Inferior parietal cortex (tissue), 1 donor: Measurements from ENCODE around the gene ENO3.
"Not testable (repeated sequence)": the region's sequence is repeated elsewhere in the genome, so short reads cannot be mapped to it uniquely, and the experiment has no call there.

Source experiments
- DNase-seq: peaks from one replicate; pipeline ENCODE4 v3.0.0-alpha.2; 2016; ENCODE audit errors: extremely low spot score

ENO3 gene

GRCh38 chr17:4950746-4951204 lies at the start of gene ENO3:
Gene ENO3 (plus strand): TSS chr17:4951119. CDS start chr17:4951830, 711 bp downstream.
- DNase-seq: no peak

DNA sequence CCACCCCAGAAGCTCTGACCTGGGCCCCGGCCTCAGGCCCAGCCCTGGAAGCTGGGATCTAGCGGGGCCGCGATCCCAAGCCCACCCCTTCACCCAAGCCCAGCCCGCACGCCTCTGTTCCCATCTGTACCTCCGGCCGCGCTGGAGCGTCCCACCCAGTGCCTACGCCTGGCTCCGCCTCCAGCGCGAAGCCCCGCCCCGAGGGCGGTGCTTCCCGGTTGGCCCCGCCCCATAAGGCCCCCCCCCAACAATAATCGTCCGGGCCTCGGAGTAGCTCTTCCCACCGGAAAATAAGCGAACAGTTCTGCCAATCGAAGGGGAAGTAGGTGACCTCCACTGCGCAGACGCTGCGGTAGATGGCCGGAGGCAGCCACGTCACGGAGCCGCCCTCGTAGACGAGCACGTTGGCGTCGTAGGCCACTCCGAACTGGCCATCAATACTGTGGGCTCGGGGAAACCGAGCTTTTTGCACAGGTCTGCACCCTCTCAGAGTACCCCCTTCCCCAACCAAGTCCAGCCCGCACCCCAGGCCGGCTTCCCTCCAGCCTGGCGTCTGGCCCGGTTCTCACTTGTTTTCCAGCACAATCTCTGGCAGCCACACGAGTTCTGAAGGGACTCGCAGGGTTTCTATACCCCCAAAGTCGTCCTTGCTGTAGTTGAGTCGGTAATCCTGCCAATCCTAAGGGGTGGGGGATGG lies 49.1 kb upstream of the ENO3 start:
- no peak for DNase-seq

GRCh38 chr17:4902540-4902939 lies 48.4 kb upstream of the ENO3 start:
- no peak for DNase-seq

DNA sequence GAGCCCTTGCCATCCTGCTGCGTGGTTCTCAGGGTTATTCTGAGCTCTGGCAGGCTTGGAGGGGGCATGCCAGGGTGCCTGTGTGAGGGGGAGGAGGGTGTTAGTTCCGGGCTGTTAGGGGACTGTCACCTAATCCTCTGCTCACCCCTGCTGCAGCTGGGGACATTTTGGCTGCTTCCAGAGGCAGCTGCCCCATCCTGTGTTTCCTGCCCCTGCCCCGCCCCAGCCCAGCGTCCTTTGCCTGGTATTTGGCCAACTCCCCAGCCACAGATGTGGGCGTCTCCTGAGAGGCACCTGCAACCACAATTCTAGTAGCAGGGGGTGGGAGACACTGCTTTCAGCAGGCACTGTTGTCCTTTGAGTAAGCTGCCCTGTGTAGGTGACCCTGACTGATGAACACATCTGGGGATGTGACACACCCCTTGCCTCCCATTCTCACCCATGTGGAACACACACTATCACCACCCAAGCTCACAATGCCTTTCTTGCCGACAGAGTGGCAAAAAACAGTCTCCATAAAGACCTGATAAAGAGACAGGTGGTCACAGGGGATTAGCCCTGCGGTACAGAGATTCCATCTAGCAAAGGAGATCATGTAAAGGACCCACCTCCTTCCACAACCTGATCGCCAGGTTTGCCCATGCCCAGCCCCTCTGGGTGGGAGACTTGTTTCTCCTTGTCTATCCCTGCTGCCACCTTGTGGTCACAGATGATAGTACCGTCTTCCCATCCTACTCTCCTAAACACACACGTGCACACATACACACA lies 47.7 kb upstream of the ENO3 start, which contains the start of gene CHRNE:
CHRNE (minus strand) TSS at position 48 of the 768 bp plus-strand sequence; CDS start at position 13, 35 bp downstream.
- DNase-seq: peak; percentile 87

- not testable (repeated sequence) for DNase-seq
Measured at GRCh38 chr17:4906642-4907041, 44.3 kb upstream of the ENO3 start.

DNA sequence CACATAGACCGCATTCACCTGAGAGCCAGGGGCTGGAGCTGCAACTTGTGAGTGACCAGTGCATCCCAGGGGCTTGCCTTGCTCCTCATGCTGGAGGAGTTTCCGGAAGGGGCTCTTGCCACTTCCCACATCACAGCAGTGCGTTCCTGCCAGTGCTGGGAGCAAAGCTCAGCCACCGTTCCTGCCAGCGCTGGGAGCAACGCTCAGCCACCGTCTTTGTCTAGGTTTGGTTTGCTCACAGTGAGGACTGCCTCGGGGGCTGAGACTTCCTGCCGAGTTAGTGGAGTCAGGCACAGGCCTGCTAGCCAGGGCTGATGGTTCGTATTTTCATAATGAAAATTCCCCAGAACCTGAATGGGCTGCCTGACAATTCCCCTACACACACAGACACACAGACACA lies 42.6 kb upstream of the ENO3 start:
- DNase-seq: no peak

GRCh38 chr17:4908711-4909496 lies 42.0 kb upstream of the ENO3 start:
- peak; percentile 72 for DNase-seq

- no peak for DNase-seq
Measured at GRCh38 chr17:4913994-4914393, 36.9 kb upstream of the ENO3 start.

DNA sequence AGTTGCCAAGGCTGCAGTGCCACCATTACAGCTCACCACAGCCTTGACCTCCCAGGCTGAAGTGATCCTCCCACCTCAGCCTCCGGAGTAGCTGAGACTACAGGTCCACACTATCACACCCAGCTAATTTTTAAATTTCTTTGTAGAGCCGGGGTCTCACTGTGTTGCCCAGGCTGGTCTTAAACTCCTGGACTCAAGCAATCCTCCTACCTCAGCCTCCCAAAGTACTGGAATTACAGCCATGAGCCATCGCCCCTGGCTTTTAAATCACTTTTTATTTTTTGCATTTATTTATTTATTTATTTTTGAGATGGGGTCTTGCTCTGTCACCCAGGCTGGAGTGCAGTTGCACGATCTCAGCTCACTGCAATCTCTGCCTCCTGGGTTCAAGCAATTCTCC lies 36.4 kb upstream of the ENO3 start:
- DNase-seq: not testable (repeated sequence)

DNA sequence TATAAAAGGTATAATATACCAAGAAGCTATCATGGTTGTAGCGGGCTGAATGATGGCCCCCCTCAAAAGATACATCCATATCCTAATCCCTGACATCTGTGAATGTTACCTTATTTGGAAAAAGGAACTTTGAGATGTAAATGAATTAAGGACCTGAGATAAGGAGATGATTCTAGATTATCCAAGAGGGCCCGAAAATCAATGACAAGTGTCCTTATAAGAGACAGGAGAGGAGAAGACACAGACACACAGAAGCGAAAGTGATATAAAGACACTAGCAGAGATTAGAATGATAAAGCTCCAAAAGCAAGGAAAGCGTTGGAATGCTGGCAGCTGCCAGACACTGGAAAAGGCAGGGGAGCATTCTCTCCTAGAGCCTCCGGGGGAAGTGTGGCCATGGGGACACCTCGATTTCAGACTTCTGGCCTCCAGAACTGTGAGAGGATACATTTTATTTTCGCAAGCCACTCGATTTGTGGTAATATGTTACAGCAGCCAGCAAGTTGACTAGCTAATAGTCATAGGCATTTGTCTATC lies 31.3 kb upstream of the ENO3 start:
- DNase-seq: no peak

DNA sequence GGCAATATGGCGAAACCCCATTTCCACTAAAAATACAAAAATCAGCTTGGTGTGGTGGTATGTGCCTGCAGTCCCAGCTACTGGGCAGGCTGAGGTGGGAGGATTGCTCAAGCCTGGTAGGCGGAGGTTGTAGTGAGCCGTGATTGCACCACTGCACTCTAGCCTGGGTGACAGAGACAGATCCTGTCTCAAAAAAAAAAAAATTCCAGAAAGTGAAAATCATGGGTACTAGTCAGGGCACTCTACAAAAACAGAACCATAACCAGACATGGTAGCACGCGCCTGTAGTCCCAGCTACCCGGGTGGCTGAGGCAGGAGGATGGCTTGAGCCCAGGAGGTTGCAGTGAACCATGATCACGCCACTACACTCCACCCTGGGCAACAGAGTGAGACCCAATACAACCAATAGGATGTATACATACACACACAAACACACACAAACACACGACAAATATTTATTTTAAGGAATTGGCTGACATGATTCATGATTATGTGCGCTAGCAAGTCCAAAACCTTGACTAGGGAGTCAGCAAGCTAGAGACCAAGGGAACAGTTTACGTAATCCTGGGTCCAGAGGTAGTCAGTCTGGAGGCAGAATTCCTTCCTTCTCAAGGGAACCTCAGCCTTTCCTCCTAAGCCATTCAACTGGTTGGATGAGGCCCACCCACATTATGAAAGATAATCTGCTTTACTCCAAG lies 30.4 kb upstream of the ENO3 start:
- DNase-seq: no peak

DNA sequence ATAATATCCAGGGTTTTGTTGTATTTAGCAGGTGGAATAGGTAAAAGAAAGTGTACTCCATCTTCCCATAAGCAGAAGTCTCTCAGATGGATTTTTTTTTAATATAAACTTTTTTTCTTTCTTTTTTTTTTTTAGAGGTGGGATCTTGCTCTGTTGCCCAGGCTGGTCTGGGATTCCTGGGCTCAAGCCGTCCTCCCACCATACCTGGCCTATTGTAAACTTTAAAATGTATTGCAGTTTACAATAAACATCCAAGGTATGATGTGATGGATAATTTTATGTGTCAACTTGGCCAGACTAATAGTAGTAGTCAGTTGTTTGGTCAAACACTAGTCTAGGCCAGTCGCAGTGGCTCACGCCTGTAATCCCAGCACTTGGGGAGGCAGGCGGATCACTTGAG lies 29.6 kb upstream of the ENO3 start:
- DNase-seq: no peak

DNA sequence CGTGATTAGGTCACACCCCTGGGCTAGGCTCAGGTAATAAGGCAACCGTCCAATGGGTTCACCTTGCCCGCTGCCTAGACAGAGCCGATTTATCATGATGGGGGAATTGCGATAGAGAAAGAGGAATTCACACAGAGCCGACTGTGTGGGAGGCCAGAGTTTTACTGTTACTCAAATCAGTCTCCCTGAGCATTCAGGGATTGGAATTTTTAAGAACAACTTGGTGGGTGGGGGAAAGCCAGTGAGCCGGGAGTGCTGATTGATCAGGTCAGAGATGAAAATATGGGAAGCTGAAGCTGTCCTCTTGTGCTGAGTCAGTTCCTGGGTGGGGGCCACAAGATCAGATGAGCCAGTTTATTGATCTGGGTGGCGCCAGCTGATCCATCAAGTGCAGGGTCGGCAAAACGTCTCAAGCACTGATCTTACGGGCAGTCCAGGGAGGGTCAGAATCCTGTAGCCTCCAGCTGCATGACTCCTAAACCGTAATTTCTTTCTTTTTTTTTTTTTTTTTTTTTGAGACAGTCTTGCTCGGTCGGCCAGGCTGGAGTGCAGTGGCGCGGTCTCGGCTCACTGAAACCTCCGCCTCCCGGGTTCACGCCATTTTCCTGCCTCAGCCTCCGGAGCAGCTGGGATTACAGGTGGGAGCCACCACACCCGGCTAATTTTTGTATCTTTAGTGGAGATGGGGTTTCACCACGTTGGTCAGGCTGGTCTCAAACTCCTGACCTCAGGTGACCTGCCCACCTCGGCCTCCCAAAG lies 24.2 kb upstream of the ENO3 start:
- not testable (repeated sequence) for DNase-seq

DNA sequence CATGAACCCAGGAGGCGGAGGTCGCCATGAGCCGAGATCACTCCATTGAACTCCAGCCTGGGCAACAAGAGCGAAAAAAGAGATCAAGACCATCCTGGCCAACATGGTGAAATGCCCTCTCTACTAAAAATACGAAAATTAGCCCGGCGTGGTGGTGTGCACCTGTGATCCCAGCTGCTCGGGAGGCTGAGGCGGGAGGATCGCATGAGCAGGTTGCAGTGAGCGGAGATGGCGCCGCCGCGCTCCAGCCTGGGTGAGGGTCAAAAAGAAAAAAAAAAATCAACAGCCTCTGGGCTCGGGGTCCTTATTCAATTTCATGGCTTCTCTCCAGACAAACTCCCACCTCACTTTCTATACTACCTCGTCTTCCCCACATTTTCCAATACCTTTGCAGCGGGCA lies 22.0 kb upstream of the ENO3 start:
- DNase-seq: no peak

GRCh38 chr17:4931963-4932362 lies 19.0 kb upstream of the ENO3 start, which contains the start of gene GP1BA:
Gene GP1BA (plus strand): TSS chr17:4932277. CDS start chr17:4932605, 328 bp downstream.
- DNase-seq: no peak

DNA sequence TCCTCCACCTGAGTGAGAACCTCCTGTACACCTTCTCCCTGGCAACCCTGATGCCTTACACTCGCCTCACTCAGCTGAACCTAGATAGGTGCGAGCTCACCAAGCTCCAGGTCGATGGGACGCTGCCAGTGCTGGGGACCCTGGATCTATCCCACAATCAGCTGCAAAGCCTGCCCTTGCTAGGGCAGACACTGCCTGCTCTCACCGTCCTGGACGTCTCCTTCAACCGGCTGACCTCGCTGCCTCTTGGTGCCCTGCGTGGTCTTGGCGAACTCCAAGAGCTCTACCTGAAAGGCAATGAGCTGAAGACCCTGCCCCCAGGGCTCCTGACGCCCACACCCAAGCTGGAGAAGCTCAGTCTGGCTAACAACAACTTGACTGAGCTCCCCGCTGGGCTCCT lies 18.2 kb upstream of the ENO3 start:
- no peak for DNase-seq

DNA sequence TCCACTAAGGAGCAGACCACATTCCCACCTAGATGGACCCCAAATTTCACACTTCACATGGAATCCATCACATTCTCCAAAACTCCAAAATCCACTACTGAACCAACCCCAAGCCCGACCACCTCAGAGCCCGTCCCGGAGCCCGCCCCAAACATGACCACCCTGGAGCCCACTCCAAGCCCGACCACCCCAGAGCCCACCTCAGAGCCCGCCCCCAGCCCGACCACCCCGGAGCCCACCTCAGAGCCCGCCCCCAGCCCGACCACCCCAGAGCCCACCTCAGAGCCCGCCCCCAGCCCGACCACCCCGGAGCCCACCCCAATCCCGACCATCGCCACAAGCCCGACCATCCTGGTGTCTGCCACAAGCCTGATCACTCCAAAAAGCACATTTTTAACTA lies 17.3 kb upstream of the ENO3 start:
- DNase-seq: no peak

- no peak for DNase-seq
Measured at GRCh38 chr17:4934173-4934979, 16.5 kb upstream of the ENO3 start.

DNA sequence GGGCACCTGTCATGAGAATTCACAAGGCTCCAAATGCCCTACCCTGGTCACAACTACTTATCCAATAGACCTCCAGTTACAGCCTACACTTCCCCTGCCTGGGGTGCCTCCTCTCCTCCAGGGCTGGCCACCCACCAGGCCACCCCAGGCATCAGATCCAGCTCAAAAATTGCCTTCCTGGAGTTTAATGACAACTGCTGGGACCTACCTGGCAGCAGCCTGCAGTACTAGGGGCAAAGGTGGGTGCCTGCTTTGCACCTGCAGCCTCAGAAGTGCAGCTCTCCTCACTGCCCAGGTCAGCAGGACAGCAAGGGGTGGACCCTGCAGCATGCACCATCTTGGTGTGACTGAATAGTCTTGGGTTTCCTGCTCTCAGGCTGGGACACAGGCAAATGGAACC lies 15.3 kb upstream of the ENO3 start:
- no peak for DNase-seq

DNA sequence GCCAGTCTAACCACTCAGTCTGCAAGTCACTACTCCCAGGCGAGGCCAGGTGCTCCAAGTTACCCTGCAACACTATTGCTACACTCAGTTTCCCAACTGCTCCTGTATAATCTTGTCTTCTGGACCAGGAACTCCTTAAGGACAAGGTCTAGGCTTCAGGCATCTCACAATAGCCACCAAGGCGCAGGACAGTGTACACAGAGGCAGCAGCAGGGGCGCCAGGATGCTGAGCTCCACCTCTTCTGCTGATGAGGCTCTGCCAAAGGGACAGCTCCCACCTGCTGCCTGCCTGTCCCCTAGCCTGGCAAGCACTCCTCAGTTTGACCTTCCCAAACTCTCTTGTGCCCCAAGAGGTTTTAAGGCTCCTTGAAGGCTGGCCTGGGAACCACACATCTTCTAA lies 14.5 kb upstream of the ENO3 start:
- DNase-seq: no peak
